Panc1 (cell line): ENCODE measurements around the gene UQCRQ. TPM values are rescaled to one million over a fixed set of nuclear protein-coding genes. Genes with fewer than 3 reads are reported as not detected.

Source experiments
- ATAC-seq: fragments of 200-7000 bp; cut with Tn5 transposase; 2 replicates; pipeline ENCODE4 v1.9.1; 2020; ENCODE audit warnings: mild to moderate bottlenecking, moderate library complexity
- BruUV-seq: library from RNA; stranded (reverse); fragments of 400-500 nt; replicated peaks from 2 replicates; lab custom pipeline; 2021; lab: Mats Ljungman, UMichigan
- CTCF ChIA-PET: fragments of 300-600 bp; sonication (Branson Sonifier 250); formaldehyde crosslinking; loops from one replicate; lab custom pipeline; 2022; ENCODE audit warnings: antibody characterized with exemption; lab: Charles Lee
- POLR2A ChIA-PET: fragments of 300-600 bp; sonication (Branson Sonifier 250); formaldehyde crosslinking; loops from one replicate; lab custom pipeline; 2022; ENCODE audit warnings: antibody characterized with exemption; lab: Charles Lee
- DNase-seq: peaks from one replicate; pipeline ENCODE4 v3.0.0-alpha.2; 2010; ENCODE audit warnings: low read depth, low spot score
- H3K27ac ChIP-seq: 2 replicates; pipeline ENCODE4 v1.5.1; 2011; ENCODE audit warnings: mild to moderate bottlenecking, low read length, inconsistent platforms
- H3K27me3 ChIP-seq: fragments of 200-500 bp; sonication (Bioruptor generic); 2 replicates; pipeline ENCODE4 v1.6.0; 2014; ENCODE audit warnings: low read length, inconsistent platforms; ENCODE audit not compliant: control insufficient read depth, insufficient read depth
- H3K36me3 ChIP-seq: fragments of 200-500 bp; sonication (Bioruptor generic); 2 replicates; pipeline ENCODE4 v1.5.1; 2014; ENCODE audit warnings: inconsistent platforms, mild to moderate bottlenecking, low read length, moderate library complexity; ENCODE audit not compliant: control insufficient read depth, insufficient read depth
- H3K4me1 ChIP-seq: 2 replicates; pipeline ENCODE4 v1.5.1; 2011; ENCODE audit warnings: inconsistent platforms, mild to moderate bottlenecking, low read length, moderate library complexity; ENCODE audit not compliant: control insufficient read depth, insufficient read depth
- H3K4me3 ChIP-seq, 2 experiments: 2 replicates each; pipeline ENCODE4 v1.5.1; 2011 to 2012; ENCODE audit warnings: low read depth in 2 of 2, low read length in 2 of 2, mild to moderate bottlenecking in 2 of 2, inconsistent platforms in 1 of 2, moderate library complexity in 1 of 2
- H3K9me3 ChIP-seq: fragments of 200-500 bp; sonication (Bioruptor generic); 2 replicates; pipeline ENCODE4 v1.5.1; 2014; ENCODE audit warnings: low read depth, mild to moderate bottlenecking, inconsistent platforms, low read length, moderate library complexity; ENCODE audit not compliant: control insufficient read depth, insufficient read depth
- CTCF ChIP-seq: fragments of 450-650 bp; IDR thresholded peaks from 2 replicates; pipeline ENCODE4 v1.5.1; 2017; ENCODE audit warnings: mild to moderate bottlenecking
- POLR2AphosphoS5 ChIP-seq: IDR thresholded peaks from 2 replicates; pipeline ENCODE4 v1.6.1; 2012; ENCODE audit warnings: mild to moderate bottlenecking, low read depth, low read length, moderate library complexity
- REST ChIP-seq, 2 experiments: IDR thresholded peaks; 2 replicates each; pipeline ENCODE4 v1.6.1; 2011 to 2012; ENCODE audit warnings: low read depth in 2 of 2, control low read depth in 1 of 2, low read length in 1 of 2, mild to moderate bottlenecking in 1 of 2, moderate library complexity in 1 of 2; ENCODE audit not compliant: insufficient read depth in 1 of 2
- SIN3A ChIP-seq: IDR thresholded peaks from 2 replicates; pipeline ENCODE4 v1.6.1; 2012; ENCODE audit warnings: low read depth, mild to moderate bottlenecking, low read length, moderate library complexity, borderline replicate concordance; ENCODE audit not compliant: insufficient read depth
- TCF7L2 ChIP-seq: IDR thresholded peaks from 2 replicates; pipeline ENCODE4 v1.6.1; 2011; ENCODE audit warnings: mild to moderate bottlenecking, low read depth, low read length, inconsistent platforms
- in situ Hi-C: cut with HindIII; loops from 2 replicates; pipeline ENCODE4 v1.10.0; 2016; ENCODE audit warnings: low sequenced_read_pairs, low pct_unique_long_range_greater_than_20kb
- intact Hi-C: fragments of 100-400 bp; cut with micrococcal nuclease; formaldehyde crosslinking; loops from one replicate; pipeline ENCODE4 v1.10.0; 2022; ENCODE audit not compliant: unreplicated experiment
- total RNA-seq: library from RNA; stranded (reverse); gene quantifications from one replicate; pipeline ENCODE4 v1.2.1, GENCODE V29; 2021; ENCODE audit not compliant: unreplicated experiment

UQCRQ gene
- total RNA-seq, 1 experiment from 2014 or later, result 475 TPM

- DNase-seq (no peak), ATAC-seq (no peak)
- Histone ChIP-seq H3K27ac (no peak overlapping the region), H3K36me3 (peaks cover 11% of the 10 kb centered on the region), H3K9me3 (no peaks in the 10 kb centered on the region), H3K4me1 (no peaks in the 10 kb centered on the region), H3K4me3 (no peak overlapping the region), H3K27me3 (no peaks in the 10 kb centered on the region)
- BruUV-seq, result no TSS peak
- ChIA-PET POLR2A (interaction anchor here (0.7 kb wide), 1 partner anchor 9 kb away, joined by 5 read pairs; no protein-coding TSS in a partner anchor), CTCF (no interaction called here)
- TF ChIP-seq TCF7L2, result no peak
- TF ChIP-seq SIN3A, result no peak
- TF ChIP-seq CTCF, result no peak
- TF ChIP-seq POLR2AphosphoS5, result no peak
- TF ChIP-seq REST (IDR thresholded peaks at IDR 0.05; ENCODE audit: insufficient read depth in 1 of 2, low read depth in 2 of 2, low read length in 1 of 2), result no peak
- intact Hi-C loops, result no loop called here
- in situ Hi-C loops, result no loop called here
These were observed 43.3 kb downstream of the UQCRQ start for GRCh38 chr5:132909702-132910101.

DNA sequence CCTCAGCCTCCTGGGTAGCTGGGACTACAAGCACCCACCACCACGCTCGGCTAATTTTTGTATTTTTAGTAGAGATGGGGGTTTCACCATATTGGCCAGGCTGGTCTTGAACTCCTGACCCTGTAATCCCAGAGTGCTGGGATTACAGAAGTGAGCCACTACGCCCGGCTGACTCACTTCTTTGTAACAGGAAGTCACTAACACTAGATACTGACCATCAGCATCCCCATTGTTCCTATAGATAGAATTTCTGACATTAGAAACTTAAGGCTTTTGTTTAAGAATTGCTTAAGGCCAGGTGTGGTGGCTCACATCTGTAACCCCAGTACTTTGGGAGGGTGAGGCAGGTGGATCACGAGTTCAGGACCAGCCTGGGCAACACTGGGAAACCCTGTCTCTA lies 49.2 kb downstream of the UQCRQ start:
- Histone ChIP-seq H3K9me3 (no peaks in the 10 kb centered on the region), H3K27me3 (no peaks in the 10 kb centered on the region), H3K27ac (no peak overlapping the region), H3K4me3 (no peak overlapping the region), H3K4me1 (no peaks in the 10 kb centered on the region), H3K36me3 (peaks cover 13% of the 10 kb centered on the region)
- no TSS peak for BruUV-seq
- DNase-seq, result no peak
- no peak for TF ChIP-seq CTCF
- no peak for TF ChIP-seq POLR2AphosphoS5
- no peak for TF ChIP-seq TCF7L2
- no peak for TF ChIP-seq SIN3A
- TF ChIP-seq REST (IDR thresholded peaks at IDR 0.05; ENCODE audit: insufficient read depth in 1 of 2, low read depth in 2 of 2, low read length in 1 of 2), result no peak
- intact Hi-C loops (no loop called here), in situ Hi-C loops (no loop called here)
- ATAC-seq, result no peak
- ChIA-PET POLR2A (interaction anchor here (0.5 kb wide), 1 partner anchor 1310 kb away, joined by 4 read pairs; the partner anchor contains the start of gene PPP2CA), CTCF (no interaction called here)
